OCI-LY7 (cell line): ENCODE measurements around the gene COG2.

Source experiments
- EZH2phosphoT487 ChIP-seq: fragments of 200-600 bp; sonication (generic); IDR thresholded peaks from 2 replicates; pipeline ENCODE4 v1.6.1; 2018; ENCODE audit warnings: low read depth, borderline replicate concordance, mild to moderate bottlenecking, mixed run types, antibody characterized with exemption, low read length, moderate library complexity, mixed read lengths
- TF ChIP-seq, protein P1 (sequence below): fragments of 200-600 bp; sonication (generic); conservative IDR thresholded peaks from 2 replicates; pipeline ENCODE4 v1.5.1; 2014; ENCODE audit warnings: mild to moderate bottlenecking, antibody characterized with exemption, low read length, moderate library complexity, mixed read lengths

- TF ChIP-seq, protein P1, sequence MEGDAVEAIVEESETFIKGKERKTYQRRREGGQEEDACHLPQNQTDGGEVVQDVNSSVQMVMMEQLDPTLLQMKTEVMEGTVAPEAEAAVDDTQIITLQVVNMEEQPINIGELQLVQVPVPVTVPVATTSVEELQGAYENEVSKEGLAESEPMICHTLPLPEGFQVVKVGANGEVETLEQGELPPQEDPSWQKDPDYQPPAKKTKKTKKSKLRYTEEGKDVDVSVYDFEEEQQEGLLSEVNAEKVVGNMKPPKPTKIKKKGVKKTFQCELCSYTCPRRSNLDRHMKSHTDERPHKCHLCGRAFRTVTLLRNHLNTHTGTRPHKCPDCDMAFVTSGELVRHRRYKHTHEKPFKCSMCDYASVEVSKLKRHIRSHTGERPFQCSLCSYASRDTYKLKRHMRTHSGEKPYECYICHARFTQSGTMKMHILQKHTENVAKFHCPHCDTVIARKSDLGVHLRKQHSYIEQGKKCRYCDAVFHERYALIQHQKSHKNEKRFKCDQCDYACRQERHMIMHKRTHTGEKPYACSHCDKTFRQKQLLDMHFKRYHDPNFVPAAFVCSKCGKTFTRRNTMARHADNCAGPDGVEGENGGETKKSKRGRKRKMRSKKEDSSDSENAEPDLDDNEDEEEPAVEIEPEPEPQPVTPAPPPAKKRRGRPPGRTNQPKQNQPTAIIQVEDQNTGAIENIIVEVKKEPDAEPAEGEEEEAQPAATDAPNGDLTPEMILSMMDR, result no peak
- TF ChIP-seq EZH2phosphoT487, result no peak
These were observed 47.8 kb downstream of the COG2 start for GRCh38 chr1:230690101-230690500.
